Omental fat pad (tissue), 4 donors: ENCODE measurements around the gene AKTIP. TPM values are rescaled to one million over a fixed set of nuclear protein-coding genes. Genes with fewer than 3 reads are reported as not detected.

Experiments used
- ATAC-seq: fragments of 150-250 bp; one replicate; pipeline ENCODE4 v1.9.1; 2016; ENCODE audit warnings: mild to moderate bottlenecking, moderate library complexity; ENCODE audit not compliant: low FRiP score
- DNase-seq: peaks from one replicate; pipeline ENCODE4 v3.0.0-alpha.2; 2019; ENCODE audit warnings: low spot score
- small RNA-seq: library from RNA; depleted of rRNA; stranded (forward); fragments of <200 nt; gene quantifications from one replicate; pipeline ENCODE3, GENCODE V24; 2016
- total RNA-seq, 4 donors: library from RNA; depleted of rRNA; stranded (reverse); fragments of >200 nt; gene quantifications; one replicate each; pipeline ENCODE4 v1.1.0, GENCODE V29; 2016
- TF ChIP-seq, protein P1 (sequence below), 3 donors: fragments of 450-650 bp; IDR thresholded peaks; one replicate each; pipeline ENCODE4 v1.5.1; 2016 to 2017; ENCODE audit warnings: antibody characterized with exemption in 3 of 3, mild to moderate bottlenecking in 3 of 3, moderate library complexity in 2 of 3

AKTIP gene
- total RNA-seq, 4 donors from 2014 or later = 22.6 to 57.4 (median 37.6) TPM

DNA sequence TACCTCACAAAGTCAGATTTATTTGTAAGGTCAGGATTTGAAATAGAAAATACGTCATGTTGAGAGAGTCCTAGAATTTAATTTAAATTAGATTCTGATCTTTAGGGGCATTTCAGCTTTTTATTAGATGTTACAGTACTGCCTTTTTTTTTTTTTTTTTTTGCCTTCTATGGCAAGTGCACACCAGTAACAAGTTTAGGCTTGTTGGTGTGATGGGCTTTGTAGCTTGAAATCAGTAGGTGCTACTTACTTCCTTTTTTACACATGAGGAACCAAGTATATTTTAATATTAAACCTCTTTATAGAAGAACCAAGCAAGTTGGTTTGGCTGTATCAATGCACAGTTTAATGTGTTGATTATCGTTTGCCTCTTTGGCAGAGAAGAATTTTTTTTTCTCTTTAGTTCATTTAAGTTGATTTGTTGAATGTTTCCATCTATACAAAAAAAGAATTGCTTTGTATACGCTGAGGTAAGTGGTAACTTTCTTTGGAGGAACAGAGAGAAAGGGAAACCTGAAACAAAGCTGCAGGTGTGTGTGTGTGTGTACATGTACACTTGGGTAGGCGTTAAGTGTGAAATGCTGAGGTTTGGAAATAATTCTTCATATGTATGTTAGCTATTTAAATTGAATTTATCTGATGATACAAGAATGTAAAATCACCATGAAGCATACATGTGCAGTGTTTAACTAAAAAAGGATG lies 53.0 kb downstream of the AKTIP start:
- ATAC-seq (no peak), DNase-seq (no peak)

GRCh38 chr16:53446090-53446489 lies 56.9 kb downstream of the AKTIP start:
- TF ChIP-seq, protein P1, sequence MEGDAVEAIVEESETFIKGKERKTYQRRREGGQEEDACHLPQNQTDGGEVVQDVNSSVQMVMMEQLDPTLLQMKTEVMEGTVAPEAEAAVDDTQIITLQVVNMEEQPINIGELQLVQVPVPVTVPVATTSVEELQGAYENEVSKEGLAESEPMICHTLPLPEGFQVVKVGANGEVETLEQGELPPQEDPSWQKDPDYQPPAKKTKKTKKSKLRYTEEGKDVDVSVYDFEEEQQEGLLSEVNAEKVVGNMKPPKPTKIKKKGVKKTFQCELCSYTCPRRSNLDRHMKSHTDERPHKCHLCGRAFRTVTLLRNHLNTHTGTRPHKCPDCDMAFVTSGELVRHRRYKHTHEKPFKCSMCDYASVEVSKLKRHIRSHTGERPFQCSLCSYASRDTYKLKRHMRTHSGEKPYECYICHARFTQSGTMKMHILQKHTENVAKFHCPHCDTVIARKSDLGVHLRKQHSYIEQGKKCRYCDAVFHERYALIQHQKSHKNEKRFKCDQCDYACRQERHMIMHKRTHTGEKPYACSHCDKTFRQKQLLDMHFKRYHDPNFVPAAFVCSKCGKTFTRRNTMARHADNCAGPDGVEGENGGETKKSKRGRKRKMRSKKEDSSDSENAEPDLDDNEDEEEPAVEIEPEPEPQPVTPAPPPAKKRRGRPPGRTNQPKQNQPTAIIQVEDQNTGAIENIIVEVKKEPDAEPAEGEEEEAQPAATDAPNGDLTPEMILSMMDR (IDR thresholded peaks at IDR 0.05) = no peak
- DNase-seq = no peak
- no peak for ATAC-seq

More for the DNA sequence above, 53.0 kb downstream of the AKTIP start:
- TF ChIP-seq, protein P1 (IDR thresholded peaks at IDR 0.05) = no peak

DNA sequence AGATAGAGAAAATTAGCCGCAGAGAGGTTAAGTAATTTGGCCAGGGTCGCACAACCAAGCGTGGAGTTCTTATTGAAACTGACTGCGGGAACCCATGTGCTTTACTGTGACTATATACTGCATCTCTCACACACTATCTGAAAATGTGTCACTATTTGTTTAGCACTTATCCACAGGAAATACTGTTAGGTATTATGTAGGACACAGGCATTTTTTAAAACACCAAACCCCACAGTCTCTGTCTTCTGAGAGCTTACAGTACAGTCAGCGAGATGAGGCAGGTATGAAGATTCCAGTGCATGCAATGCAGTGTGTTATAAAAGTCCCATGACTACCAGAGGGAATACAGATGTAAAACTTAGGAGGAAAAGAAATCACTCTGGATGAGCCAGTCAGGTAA lies 57.5 kb downstream of the AKTIP start:
- DNase-seq = no peak
- TF ChIP-seq, protein P1 (IDR thresholded peaks at IDR 0.05) = no peak
- no peak for ATAC-seq

Small RNAs within 50 kb of the gene (small RNA-seq; reads per million reads assigned to genes)
- gene RNU6-1153P = not detected

Other genes with a start within 250 kb of the AKTIP start
- 10 to 100 TPM; 54.4 to 97.4 (median 80.1) TPM for gene RBL2, start 68.7 kb downstream of the AKTIP start, total RNA-seq
- 1 to 10 TPM; 3.2 to 5.0 (median 4.1) TPM for gene RPGRIP1L, start 200.7 kb upstream of the AKTIP start, total RNA-seq
- 10 to 100 TPM; 70.9 to 89.7 (median 86.8) TPM for gene FTO, start 200.9 kb upstream of the AKTIP start, total RNA-seq